Activated naive CD8-positive, alpha-beta T cell treated with anti-CD3 and anti-CD28 coated beads, Interleukin-2, amount 10 ng/mL, durations not matched to agents 7 days and 5 days (primary cell): Measurements from ENCODE around the gene PRSS21. TPM values are rescaled to one million over a fixed set of nuclear protein-coding genes. Genes with fewer than 3 reads are reported as not detected.
A peak's percentile ranks its signal among the peaks of the same experiment; 100 is the strongest.

ENCODE experiments used
- ATAC-seq: fragments of 150-1000 bp; cut with Tn5 transposase; one replicate; pipeline ENCODE4 v1.10.0; 2021; ENCODE audit warnings: low read depth, moderate library complexity
- POLR2A ChIA-PET: fragments of 350-600 bp; sonication (Branson Sonifier 250); formaldehyde crosslinking; loops from one replicate; lab custom pipeline; 2021; ENCODE audit warnings: antibody characterized with exemption; lab: Charles Lee
- DNase-seq: peaks from one replicate; pipeline ENCODE4 v3.0.0; 2021
- H3K27ac Mint-ChIP-seq: one replicate; pipeline ENCODE4 v1.8.0; 2022; ENCODE audit warnings: mild to moderate bottlenecking, mixed read lengths
- H3K27me3 Mint-ChIP-seq: one replicate; pipeline ENCODE4 v1.8.0; 2022; ENCODE audit warnings: mild to moderate bottlenecking, moderate library complexity, mixed read lengths
- H3K36me3 Mint-ChIP-seq: one replicate; pipeline ENCODE4 v1.8.0; 2021; ENCODE audit warnings: mild to moderate bottlenecking, mixed read lengths
- H3K4me1 Mint-ChIP-seq: one replicate; pipeline ENCODE4 v1.8.0; 2021; ENCODE audit warnings: mixed read lengths
- H3K4me3 Mint-ChIP-seq: one replicate; pipeline ENCODE4 v1.8.0; 2022; ENCODE audit warnings: mild to moderate bottlenecking, moderate library complexity, mixed read lengths
- H3K9me3 Mint-ChIP-seq: one replicate; pipeline ENCODE4 v1.8.0; 2021; ENCODE audit warnings: mixed read lengths
- total RNA-seq, 2 experiments: library from RNA; stranded (reverse); gene quantifications; one replicate each; pipeline ENCODE4 v1.2.3, GENCODE V29; 2021

PRSS21 gene
- total RNA-seq, 2 experiments from 2014 or later, result 5.6 to 6.9 TPM

- no peaks in the 10 kb centered on the region for H3K36me3 Mint-ChIP-seq
- H3K9me3 Mint-ChIP-seq, result no peaks in the 10 kb centered on the region
- peak overlapping the region; percentile 87 for H3K4me3 Mint-ChIP-seq
- DNase-seq (no peak), ATAC-seq (no peak)
- POLR2A ChIA-PET, result interaction anchor here (0.5 to 2.0 kb wide), 8 partner anchors 15 to 180 kb away, joined by 3 to 19 read pairs (median 5); partner anchors contain the start of genes FLYWCH1 and FLYWCH2
- peak overlapping the region; percentile 87 for H3K27ac Mint-ChIP-seq
- H3K4me1 Mint-ChIP-seq, result peaks cover 19% of the 10 kb centered on the region
- peaks cover 2% of the 10 kb centered on the region for H3K27me3 Mint-ChIP-seq
Observed at GRCh38 chr16:2867661-2867986, 50.6 kb downstream of the PRSS21 start.

DNA sequence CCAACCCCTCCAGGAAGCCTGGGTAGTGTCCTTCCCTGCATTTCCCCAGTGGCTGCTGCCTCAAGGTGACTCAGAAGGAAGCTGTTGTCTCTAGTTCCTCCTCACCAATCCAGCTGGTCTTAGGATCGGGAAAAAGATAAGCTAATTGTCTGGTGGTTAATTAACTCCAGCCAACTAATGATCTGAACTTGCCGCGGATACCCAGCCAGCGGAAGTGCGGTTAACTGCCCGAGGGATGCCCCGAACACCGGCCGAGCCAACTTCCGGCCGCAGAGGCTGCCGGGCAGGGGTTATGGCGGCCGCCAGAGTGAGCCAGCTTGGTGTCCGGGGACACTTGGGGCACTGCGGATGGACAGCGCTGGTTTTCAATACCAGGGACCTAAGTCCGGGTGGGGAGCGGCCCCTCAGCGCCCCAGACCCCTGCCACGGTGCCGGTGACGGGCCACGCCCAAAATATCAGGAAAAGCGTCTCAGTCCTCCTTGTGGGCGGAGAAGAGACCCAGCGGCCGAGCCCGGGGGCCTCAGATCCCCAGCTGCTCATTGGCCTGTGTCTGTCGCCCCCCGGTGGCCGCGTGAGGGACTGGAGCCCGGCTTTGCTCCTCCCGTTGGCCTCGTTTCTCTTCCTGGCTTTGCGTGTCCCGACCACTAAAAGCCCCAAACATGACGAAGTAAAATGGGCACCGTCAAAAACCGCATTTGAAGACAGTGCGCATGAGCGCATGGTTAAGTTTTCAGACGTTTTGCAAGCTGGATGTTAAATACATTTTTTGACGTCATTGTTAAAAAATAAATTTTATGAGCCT is 51.2 kb downstream of the PRSS21 start:
- ATAC-seq, result peak; percentile 95
- H3K36me3 Mint-ChIP-seq, result no peaks in the 10 kb centered on the region
- POLR2A ChIA-PET, result interaction anchor here (0.5 to 2.0 kb wide), 12 partner anchors 15 to 181 kb away, joined by 3 to 19 read pairs (median 4); partner anchors contain the start of genes FLYWCH1 and FLYWCH2

More for the DNA sequence above, 51.2 kb downstream of the PRSS21 start:
- Mint-ChIP-seq H3K27me3 (peaks cover 2% of the 10 kb centered on the region), H3K27ac (peak overlapping the region; percentile 87), H3K4me3 (peak overlapping the region; percentile 87), H3K4me1 (peaks cover 19% of the 10 kb centered on the region), H3K9me3 (no peaks in the 10 kb centered on the region)
- peak; percentile 96 for DNase-seq

Other genes starting within 250 kb of the PRSS21 start
- gene KCTD5, start 134.7 kb upstream of the PRSS21 start, total RNA-seq, result 10 to 100 TPM; 27.5 to 30.1 TPM
- gene PRSS27, start 97.0 kb upstream of the PRSS21 start, total RNA-seq, result 1 to 10 TPM; 1.9 to 2.2 TPM
- 100 to 1,000 TPM; 740 to 773 TPM for gene SRRM2, start 64.6 kb upstream of the PRSS21 start, total RNA-seq
- 100 to 1,000 TPM; 205 to 210 TPM for gene ELOB, start 40.0 kb upstream of the PRSS21 start, total RNA-seq
- gene PRSS33, start 29.7 kb upstream of the PRSS21 start, total RNA-seq, result under 1 TPM; 0.17 to 0.36 TPM
- not detected for gene PRSS41, start 18.8 kb upstream of the PRSS21 start, total RNA-seq
- 1 to 10 TPM; 6.7 to 8.1 TPM for gene ZG16B, start 13.1 kb downstream of the PRSS21 start, total RNA-seq
- not detected for gene PRSS22, start 40.9 kb downstream of the PRSS21 start, total RNA-seq
- gene FLYWCH2, start 66.0 kb downstream of the PRSS21 start, total RNA-seq, result 10 to 100 TPM; 21.0 to 21.2 TPM
- 10 to 100 TPM; 65.5 to 69.7 TPM for gene FLYWCH1, start 94.7 kb downstream of the PRSS21 start, total RNA-seq
- under 1 TPM in 1 of 2 experiments, not detected in 1; 0.36 TPM for gene KREMEN2, start 147.0 kb downstream of the PRSS21 start, total RNA-seq
- gene PAQR4, start 152.1 kb downstream of the PRSS21 start, total RNA-seq, result 10 to 100 TPM; 40.7 to 42.4 TPM
- 100 to 1,000 TPM; 106 to 116 TPM for gene PKMYT1, start 163.2 kb downstream of the PRSS21 start, total RNA-seq
- gene CLDN9, start 195.7 kb downstream of the PRSS21 start, total RNA-seq, result not detected
- gene CLDN6, start 200.9 kb downstream of the PRSS21 start, total RNA-seq, result not detected
- 1 to 10 TPM; 2.9 TPM for gene TNFRSF12A, start 203.1 kb downstream of the PRSS21 start, total RNA-seq
- 10 to 100 TPM; 38.1 to 42.6 TPM for gene HCFC1R1, start 206.7 kb downstream of the PRSS21 start, total RNA-seq
- gene THOC6, start 206.8 kb downstream of the PRSS21 start, total RNA-seq, result 10 to 100 TPM; 36.3 to 36.9 TPM
- gene BICDL2, start 219.7 kb downstream of the PRSS21 start, total RNA-seq, result 1 to 10 TPM; 1.6 TPM
- 10 to 100 TPM; 49.3 to 60.4 TPM for gene MMP25, start 229.3 kb downstream of the PRSS21 start, total RNA-seq
- 1,000 to 10,000 TPM; 2,319 to 2,425 TPM for gene IL32, start 248.4 kb downstream of the PRSS21 start, total RNA-seq